Measurements from ENCODE around the gene FUBP1.
"Not testable (repeated sequence)": the region's sequence is repeated elsewhere in the genome, so short reads cannot be mapped to it uniquely, and the experiment has no call there.

The FUBP1 gene

GRCh38 chr1:78004719-78005447 is 26.0 kb upstream of the FUBP1 start, which contains the start of gene DNAJB4:
TSS of gene DNAJB4 (plus strand) at chr1:78004939. CDS start at chr1:78005111, 172 bp downstream.
- FAIRE-seq, result peak; percentile 95
- DNase-seq (ENCODE audit: insufficient read length), result peak; percentile 34
- TF ChIP-seq TAF1 (IDR thresholded peaks at IDR 0.05; ENCODE audit: borderline replicate concordance, low read depth, low read length) (0 out of 2 replicates have a peak, but pooled peaks have one; percentile 53), POLR2A (IDR thresholded peaks at IDR 0.05; ENCODE audit: low read depth, low read length) (no peak), POLR2AphosphoS5 (IDR thresholded peaks at IDR 0.05; ENCODE audit: low read depth, low read length) (no peak)

- FAIRE-seq, result peak; percentile 83
- peak; percentile 99 for TF ChIP-seq POLR2AphosphoS5 (IDR thresholded peaks at IDR 0.05; ENCODE audit: low read depth, low read length)
- TF ChIP-seq POLR2A (IDR thresholded peaks at IDR 0.05; ENCODE audit: low read depth, low read length), result peak; percentile 99
- no peak for TF ChIP-seq TAF1 (IDR thresholded peaks at IDR 0.05; ENCODE audit: borderline replicate concordance, low read depth, low read length)
- peak; percentile 19 for DNase-seq (ENCODE audit: insufficient read length)
Measured at GRCh38 chr1:78003882-78004718, 25.2 kb upstream of the FUBP1 start.

DNA sequence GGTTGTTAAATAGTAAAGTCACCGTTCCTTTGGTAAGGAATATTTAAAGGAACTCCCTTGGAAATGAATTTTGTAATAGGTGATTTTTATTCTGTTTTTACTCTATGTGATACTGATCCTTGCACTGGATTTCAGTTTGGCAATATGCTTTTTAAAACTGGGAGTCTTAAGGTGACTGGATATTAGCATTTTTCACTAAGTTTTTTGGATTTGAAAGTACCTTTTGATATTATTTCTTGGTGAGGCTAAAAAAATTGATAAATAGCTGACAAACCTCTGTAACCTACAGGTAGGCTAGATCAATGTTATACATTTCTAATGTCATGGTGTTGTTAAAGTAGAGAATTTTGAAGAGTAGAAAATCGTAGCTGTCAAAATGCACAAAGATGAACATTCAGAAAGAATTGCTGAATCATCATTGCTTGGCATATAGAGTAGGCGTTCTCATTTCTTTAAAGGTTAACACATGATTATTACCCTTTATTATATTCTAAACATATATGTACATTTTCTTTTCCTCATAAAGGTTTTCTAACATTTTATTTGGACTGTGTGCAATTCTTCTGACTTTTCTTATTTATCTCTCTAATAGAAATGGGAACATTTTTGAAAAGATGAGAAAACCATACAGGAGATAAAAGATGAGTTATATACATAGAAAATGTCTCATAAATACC is 24.3 kb upstream of the FUBP1 start:
- DNase-seq (ENCODE audit: insufficient read length) (no peak), FAIRE-seq (no peak)
- TF ChIP-seq POLR2AphosphoS5 (IDR thresholded peaks at IDR 0.05; ENCODE audit: low read depth, low read length), result no peak
- TF ChIP-seq TAF1 (IDR thresholded peaks at IDR 0.05; ENCODE audit: borderline replicate concordance, low read depth, low read length), result no peak
- TF ChIP-seq POLR2A (IDR thresholded peaks at IDR 0.05; ENCODE audit: low read depth, low read length), result no peak

GRCh38 chr1:78000536-78000935 is 21.7 kb upstream of the FUBP1 start:
- FAIRE-seq, result peak; percentile 30
- DNase-seq (ENCODE audit: insufficient read length), result not testable (repeated sequence)

GRCh38 chr1:77996734-77997133 is 17.9 kb upstream of the FUBP1 start:
- TF ChIP-seq TAF1 (IDR thresholded peaks at IDR 0.05; ENCODE audit: borderline replicate concordance, low read depth, low read length) (no peak), POLR2AphosphoS5 (IDR thresholded peaks at IDR 0.05; ENCODE audit: low read depth, low read length) (no peak), POLR2A (IDR thresholded peaks at IDR 0.05; ENCODE audit: low read depth, low read length) (no peak)
- no peak for FAIRE-seq
- DNase-seq (ENCODE audit: insufficient read length), result no peak

DNA sequence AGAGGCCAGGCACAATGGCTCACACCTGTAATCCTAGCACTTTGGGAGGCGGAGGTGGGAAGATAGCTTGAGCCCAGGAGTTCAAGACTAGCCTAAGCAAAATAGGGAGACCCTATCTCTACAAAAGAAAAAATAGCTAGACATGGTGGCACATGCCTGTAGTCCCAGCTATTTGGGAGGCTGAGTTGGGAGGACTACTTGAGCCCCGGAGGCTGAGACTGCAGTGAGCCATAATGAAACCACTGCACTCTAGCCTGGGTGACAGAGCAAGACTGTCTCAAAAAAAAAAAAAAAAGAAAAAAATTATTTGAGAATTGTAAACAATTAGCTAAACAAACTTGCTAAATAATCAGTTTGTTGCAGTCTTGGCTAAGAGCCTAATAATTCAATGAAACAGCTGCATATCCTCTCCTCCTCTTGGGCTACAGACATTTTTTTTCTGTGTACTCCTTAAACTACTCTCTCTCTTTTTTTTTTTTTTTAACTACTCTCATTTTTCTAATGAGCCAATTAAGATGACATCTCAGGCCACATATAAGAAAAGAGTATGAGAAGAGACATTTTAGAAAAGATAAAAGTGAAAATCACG is 15.3 kb upstream of the FUBP1 start:
- FAIRE-seq, result no peak
- TF ChIP-seq POLR2A (IDR thresholded peaks at IDR 0.05; ENCODE audit: low read depth, low read length) (no peak), POLR2AphosphoS5 (IDR thresholded peaks at IDR 0.05; ENCODE audit: low read depth, low read length) (no peak), TAF1 (IDR thresholded peaks at IDR 0.05; ENCODE audit: borderline replicate concordance, low read depth, low read length) (no peak)
- no peak for DNase-seq (ENCODE audit: insufficient read length)

- no peak for TF ChIP-seq POLR2A (IDR thresholded peaks at IDR 0.05; ENCODE audit: low read depth, low read length)
- no peak for TF ChIP-seq TAF1 (IDR thresholded peaks at IDR 0.05; ENCODE audit: borderline replicate concordance, low read depth, low read length)
- no peak for TF ChIP-seq POLR2AphosphoS5 (IDR thresholded peaks at IDR 0.05; ENCODE audit: low read depth, low read length)
- no peak for FAIRE-seq
- DNase-seq (ENCODE audit: insufficient read length), result no peak
Measured at GRCh38 chr1:77991638-77992037, 12.8 kb upstream of the FUBP1 start.

DNA sequence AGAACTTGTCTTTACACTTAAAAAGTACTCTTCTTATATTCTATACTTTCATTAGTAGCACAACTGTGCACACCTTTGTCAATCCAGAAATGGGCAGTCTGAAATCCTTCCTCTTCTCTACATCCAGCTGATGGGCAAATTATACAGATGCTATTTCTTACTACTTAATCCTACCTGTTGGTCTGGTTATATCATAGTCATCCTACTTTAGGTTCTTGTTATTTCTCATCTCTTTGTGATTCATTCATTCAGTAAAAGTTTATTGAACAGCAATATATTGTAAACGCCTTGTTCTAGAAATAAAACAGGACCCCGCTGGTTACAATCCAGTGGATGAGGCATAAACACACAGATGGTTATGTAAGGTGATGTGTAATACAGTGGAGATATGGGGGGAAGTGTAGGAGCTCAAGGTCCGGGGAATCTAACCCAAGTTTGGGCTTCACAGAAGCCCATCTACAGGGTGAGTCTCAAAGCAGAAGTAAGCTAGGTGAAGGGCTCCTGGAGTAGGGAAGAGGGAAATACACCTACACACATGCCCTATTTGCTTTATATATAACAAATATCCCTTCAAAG is 11.8 kb upstream of the FUBP1 start:
- no peak for DNase-seq (ENCODE audit: insufficient read length)
- no peak for FAIRE-seq

DNA sequence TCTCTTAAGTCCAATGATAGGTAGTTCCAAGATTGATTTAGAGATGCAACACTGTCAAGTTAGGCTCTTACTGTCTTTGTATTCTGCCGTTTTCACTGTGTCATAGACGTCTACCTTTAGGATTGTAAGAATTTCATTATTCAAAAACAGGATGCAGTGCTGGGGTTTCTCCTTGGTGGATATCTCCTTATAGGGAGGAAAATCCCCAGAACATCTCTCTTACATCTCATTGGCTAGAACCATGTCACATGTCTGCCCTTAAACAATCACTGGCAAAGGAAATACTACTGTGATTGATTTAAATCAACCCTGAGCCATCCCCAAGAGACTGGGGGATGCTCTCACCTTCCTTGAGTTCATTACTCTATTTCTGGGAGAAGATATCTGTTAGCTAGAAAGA is 10.9 kb upstream of the FUBP1 start:
- no peak for TF ChIP-seq POLR2AphosphoS5 (IDR thresholded peaks at IDR 0.05; ENCODE audit: low read depth, low read length)
- no peak for TF ChIP-seq POLR2A (IDR thresholded peaks at IDR 0.05; ENCODE audit: low read depth, low read length)
- TF ChIP-seq TAF1 (IDR thresholded peaks at IDR 0.05; ENCODE audit: borderline replicate concordance, low read depth, low read length), result no peak
- peak; percentile 24 for FAIRE-seq
- no peak for DNase-seq (ENCODE audit: insufficient read length)

More for the DNA sequence above, 11.8 kb upstream of the FUBP1 start:
- no peak for TF ChIP-seq POLR2A (IDR thresholded peaks at IDR 0.05; ENCODE audit: low read depth, low read length)
- no peak for TF ChIP-seq TAF1 (IDR thresholded peaks at IDR 0.05; ENCODE audit: borderline replicate concordance, low read depth, low read length)
- TF ChIP-seq POLR2AphosphoS5 (IDR thresholded peaks at IDR 0.05; ENCODE audit: low read depth, low read length), result no peak

GRCh38 chr1:77987919-77988318 is 9.0 kb upstream of the FUBP1 start:
- FAIRE-seq (no peak), DNase-seq (ENCODE audit: insufficient read length) (no peak)
- no peak for TF ChIP-seq POLR2A (IDR thresholded peaks at IDR 0.05; ENCODE audit: low read depth, low read length)
- TF ChIP-seq TAF1 (IDR thresholded peaks at IDR 0.05; ENCODE audit: borderline replicate concordance, low read depth, low read length), result no peak
- no peak for TF ChIP-seq POLR2AphosphoS5 (IDR thresholded peaks at IDR 0.05; ENCODE audit: low read depth, low read length)

DNA sequence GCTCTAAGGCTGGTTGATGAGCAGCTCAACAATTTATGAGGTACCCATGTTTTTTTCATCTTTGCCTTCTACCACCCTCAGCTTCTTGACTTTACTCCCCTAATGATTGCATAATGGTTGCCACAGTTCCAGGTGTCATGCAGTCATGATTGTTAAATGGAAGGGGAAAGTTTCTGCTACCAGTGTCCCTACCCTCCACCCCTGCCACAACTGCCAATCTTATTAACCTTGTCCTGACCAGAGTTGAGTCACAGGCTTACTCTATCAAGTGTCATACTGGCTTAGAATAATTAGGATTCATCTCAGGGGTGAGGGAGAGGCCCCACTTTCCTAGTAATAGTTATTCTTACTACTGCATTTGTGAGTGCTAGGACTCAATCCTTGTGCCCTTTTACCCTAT is 7.9 kb upstream of the FUBP1 start:
- TF ChIP-seq TAF1 (IDR thresholded peaks at IDR 0.05; ENCODE audit: borderline replicate concordance, low read depth, low read length) (no peak), POLR2A (IDR thresholded peaks at IDR 0.05; ENCODE audit: low read depth, low read length) (no peak), POLR2AphosphoS5 (IDR thresholded peaks at IDR 0.05; ENCODE audit: low read depth, low read length) (no peak)
- no peak for FAIRE-seq
- no peak for DNase-seq (ENCODE audit: insufficient read length)
